Neuron (in vitro differentiated cells): Measurements from ENCODE around the gene MYT1.
"Not testable (repeated sequence)": the region's sequence is repeated elsewhere in the genome, so short reads cannot be mapped to it uniquely, and the experiment has no call there.

ENCODE experiments used
- H2AFZ ChIP-seq: one replicate; pipeline ENCODE4 v1.6.1; 2013; ENCODE audit warnings: low read depth, mild to moderate bottlenecking, inconsistent platforms, low read length, moderate library complexity
- H3K27me3 ChIP-seq: one replicate; pipeline ENCODE4 v1.6.1; 2013; ENCODE audit warnings: low read length; ENCODE audit not compliant: insufficient read depth
- H3K36me3 ChIP-seq: one replicate; pipeline ENCODE4 v1.6.1; 2013; ENCODE audit warnings: low read length; ENCODE audit not compliant: insufficient read depth
- H3K4me1 ChIP-seq: one replicate; pipeline ENCODE4 v1.6.1; 2013; ENCODE audit warnings: low read length; ENCODE audit not compliant: insufficient read depth
- H3K4me3 ChIP-seq: 2 replicates; pipeline ENCODE4 v1.5.1; 2013; ENCODE audit warnings: mild to moderate bottlenecking, low read length, moderate library complexity
- H3K9me3 ChIP-seq: one replicate; pipeline ENCODE4 v1.6.1; 2013; ENCODE audit warnings: low read length

Gene MYT1

DNA sequence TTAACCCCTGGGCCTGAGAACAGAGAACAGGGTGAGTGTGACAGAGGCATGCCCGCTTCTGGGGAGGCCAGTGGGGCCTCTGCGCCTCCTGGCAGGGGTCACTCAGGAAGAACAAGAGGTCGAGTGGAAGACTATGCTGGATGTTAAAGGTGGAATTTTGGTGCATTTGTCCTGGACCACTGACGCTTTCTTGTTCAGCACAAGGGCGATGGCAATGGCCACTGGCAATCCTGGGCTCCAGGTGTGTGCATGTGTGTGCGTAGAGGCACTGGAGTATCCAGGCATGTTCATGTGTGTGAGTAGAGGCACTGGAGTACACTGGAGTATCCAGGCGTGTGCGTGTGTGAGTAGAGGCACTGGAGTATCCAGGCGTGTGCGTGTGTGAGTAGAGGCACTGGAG is 33.4 kb upstream of the MYT1 start:
- Histone ChIP-seq H3K9me3 (no peaks in the 10 kb centered on the region), H3K4me1 (no peaks in the 10 kb centered on the region), H3K4me3 (no peak overlapping the region), H3K36me3 (no peaks in the 10 kb centered on the region), H3K27me3 (no peaks in the 10 kb centered on the region), H2AFZ (no peak overlapping the region)

DNA sequence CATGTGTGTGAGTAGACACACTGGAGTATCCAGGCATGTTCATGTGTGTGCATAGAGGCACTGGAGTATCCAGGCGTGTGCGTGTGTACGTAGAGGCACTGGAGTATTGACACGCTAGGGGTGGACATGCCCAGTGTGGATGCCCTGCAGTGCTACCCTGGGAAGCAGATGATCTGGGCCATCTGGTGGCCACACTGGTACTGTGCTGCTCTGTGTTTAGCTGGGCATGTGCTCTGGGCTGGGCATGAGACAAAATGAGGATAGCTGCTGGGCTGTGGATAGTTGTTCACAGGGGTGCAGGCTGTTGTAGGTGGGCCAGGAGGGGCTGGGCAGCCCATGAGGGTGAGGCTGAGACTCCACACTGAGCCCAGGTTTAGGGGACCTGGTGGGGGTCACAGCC is 32.8 kb upstream of the MYT1 start:
- H3K27me3 ChIP-seq, result no peaks in the 10 kb centered on the region
- H3K36me3 ChIP-seq, result no peaks in the 10 kb centered on the region
- H3K4me1 ChIP-seq, result no peaks in the 10 kb centered on the region
- H3K9me3 ChIP-seq, result no peaks in the 10 kb centered on the region
- no peak overlapping the region for H2AFZ ChIP-seq
- H3K4me3 ChIP-seq, result no peak overlapping the region

DNA sequence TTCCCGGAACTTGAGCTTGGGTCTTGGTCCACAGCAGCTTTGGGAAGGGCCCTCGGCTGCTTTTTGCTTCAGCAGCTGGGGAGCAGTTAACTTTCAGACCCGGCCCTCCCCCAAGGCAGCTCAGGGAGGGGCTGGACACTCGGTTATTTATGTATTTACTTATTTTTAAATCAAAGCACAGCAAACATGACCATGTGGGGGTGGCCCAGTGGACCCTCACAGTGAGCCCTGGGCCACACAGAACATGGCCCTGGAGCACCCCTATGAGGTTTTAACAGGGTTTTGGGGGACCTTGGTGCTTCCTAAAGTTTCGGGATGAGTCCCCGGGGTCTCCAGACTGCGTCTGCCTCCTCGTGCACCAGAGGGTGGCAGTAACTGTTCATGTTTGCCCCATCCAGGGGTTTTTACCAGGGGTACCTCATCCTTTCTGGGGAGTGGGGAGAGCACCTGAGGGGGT is 30.3 kb upstream of the MYT1 start:
- H3K9me3 ChIP-seq, result no peaks in the 10 kb centered on the region
- H3K4me1 ChIP-seq, result no peaks in the 10 kb centered on the region
- H3K4me3 ChIP-seq, result no peak overlapping the region
- no peak overlapping the region for H2AFZ ChIP-seq
- no peaks in the 10 kb centered on the region for H3K27me3 ChIP-seq
- no peaks in the 10 kb centered on the region for H3K36me3 ChIP-seq

DNA sequence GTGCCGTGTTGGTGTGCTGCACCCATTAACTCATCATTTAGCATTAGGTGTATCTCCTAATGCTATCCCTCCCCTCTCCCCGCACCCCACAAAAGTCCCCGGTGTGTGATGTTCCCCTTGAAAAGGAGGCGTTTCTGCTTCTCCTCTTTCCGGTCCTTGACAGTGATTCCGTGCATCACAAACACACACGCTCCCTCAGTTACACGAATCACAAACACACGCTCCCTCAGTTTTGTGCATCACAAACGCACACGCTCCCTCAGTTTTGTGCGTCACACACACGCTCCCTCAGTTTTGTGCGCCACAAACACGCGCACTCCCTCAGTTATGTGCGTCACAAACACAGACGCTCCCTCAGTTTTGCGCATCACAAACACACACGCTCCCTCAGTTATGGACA is 29.5 kb upstream of the MYT1 start:
- H3K4me1 ChIP-seq, H3K9me3 ChIP-seq: not testable (repeated sequence)

DNA sequence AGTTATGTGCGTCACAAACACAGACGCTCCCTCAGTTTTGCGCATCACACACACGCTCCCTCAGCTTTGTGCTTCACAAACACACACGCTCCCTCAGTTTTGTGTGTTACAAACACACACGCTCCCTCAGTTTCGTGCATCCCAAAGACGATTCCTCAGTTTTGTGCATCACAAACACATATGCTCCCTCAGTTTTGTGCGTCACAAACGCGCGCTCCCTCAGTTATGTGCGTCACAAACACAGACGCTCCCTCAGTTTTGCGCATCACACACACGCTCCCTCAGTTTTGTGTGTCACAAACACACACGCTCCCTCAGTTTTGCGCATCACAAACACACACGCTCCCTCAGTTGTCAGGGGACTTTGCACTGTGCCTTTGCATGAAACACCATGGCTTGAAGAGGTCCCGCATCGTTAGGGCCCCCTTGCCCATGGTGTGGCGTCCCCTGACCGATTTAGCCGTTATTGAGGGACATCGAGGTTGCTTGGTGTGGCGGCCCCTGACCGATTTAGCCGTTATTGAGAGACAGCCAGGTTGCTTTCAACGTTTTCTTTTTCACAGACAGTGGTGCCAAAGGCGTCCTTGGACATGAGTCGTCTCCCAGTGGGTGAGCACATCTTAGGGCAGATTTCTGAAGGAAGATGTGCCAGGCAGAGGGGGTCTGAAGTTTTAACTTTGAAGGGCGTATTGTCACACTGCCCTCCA is 28.1 kb upstream of the MYT1 start:
- no peaks in the 10 kb centered on the region for H3K36me3 ChIP-seq
- H3K4me3 ChIP-seq, result no peak overlapping the region
- H2AFZ ChIP-seq, result no peak overlapping the region
- no peaks in the 10 kb centered on the region for H3K27me3 ChIP-seq
- H3K4me1 ChIP-seq, result peaks cover 16% of the 10 kb centered on the region
- no peaks in the 10 kb centered on the region for H3K9me3 ChIP-seq

More for the DNA sequence above, 29.5 kb upstream of the MYT1 start:
- H3K27me3 ChIP-seq, H3K4me3 ChIP-seq, H3K36me3 ChIP-seq, H2AFZ ChIP-seq: not testable (repeated sequence)

DNA sequence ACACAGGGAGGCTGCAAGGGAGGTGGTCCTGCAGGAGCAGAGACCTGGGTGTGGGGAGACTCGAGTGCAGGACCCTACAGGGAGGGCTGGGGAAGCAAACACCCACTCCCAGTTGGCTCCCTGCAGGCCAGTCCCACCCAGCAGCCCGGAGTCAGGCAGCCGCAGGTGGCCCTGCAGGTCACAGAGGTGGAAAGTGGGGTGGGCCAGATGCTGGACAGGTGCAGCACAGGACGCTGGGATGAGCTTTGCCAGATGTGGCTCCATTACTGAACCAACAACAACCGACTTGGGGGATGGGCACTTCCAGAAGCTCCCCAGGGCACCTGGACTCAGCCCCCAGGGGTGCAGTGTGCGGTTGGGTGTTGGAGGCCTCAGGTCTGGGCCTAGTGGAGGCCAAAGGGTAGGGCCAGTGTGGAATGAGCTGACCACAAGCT is 26.6 kb upstream of the MYT1 start:
- H3K9me3 ChIP-seq, result no peaks in the 10 kb centered on the region
- no peak overlapping the region for H3K4me3 ChIP-seq
- no peaks in the 10 kb centered on the region for H3K36me3 ChIP-seq
- H3K27me3 ChIP-seq, result no peaks in the 10 kb centered on the region
- peaks cover 18% of the 10 kb centered on the region for H3K4me1 ChIP-seq
- H2AFZ ChIP-seq, result no peak overlapping the region

DNA sequence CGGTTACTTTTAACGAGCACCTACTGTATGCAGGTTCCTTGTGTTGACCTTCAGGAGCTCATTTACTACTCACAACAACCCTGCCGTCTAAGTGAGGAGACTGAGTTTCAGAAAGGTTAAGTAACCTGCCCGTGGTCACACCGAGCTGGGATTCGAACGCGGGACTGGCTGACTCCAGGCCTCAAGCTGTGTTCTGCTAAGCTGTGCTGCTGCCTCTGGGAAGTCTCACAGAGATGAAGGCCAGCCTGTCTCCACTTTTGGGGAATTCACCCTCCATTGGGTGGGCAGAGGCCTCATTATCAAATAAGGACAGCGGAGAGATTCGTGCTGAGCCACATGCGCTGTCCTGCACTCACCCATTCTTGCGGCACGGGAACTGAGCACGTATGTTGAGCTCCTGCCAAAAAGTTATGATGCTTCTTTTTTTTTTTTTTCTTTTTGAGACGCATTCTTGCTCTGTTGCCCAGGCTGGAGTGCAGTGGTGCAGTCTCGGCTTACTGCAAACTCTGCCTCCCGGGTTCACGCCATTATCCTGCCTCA is 25.9 kb upstream of the MYT1 start:
- Histone ChIP-seq H3K4me3 (no peak overlapping the region), H3K4me1 (peaks cover 18% of the 10 kb centered on the region), H3K27me3 (no peaks in the 10 kb centered on the region), H3K9me3 (no peaks in the 10 kb centered on the region), H2AFZ (no peak overlapping the region), H3K36me3 (no peaks in the 10 kb centered on the region)

DNA sequence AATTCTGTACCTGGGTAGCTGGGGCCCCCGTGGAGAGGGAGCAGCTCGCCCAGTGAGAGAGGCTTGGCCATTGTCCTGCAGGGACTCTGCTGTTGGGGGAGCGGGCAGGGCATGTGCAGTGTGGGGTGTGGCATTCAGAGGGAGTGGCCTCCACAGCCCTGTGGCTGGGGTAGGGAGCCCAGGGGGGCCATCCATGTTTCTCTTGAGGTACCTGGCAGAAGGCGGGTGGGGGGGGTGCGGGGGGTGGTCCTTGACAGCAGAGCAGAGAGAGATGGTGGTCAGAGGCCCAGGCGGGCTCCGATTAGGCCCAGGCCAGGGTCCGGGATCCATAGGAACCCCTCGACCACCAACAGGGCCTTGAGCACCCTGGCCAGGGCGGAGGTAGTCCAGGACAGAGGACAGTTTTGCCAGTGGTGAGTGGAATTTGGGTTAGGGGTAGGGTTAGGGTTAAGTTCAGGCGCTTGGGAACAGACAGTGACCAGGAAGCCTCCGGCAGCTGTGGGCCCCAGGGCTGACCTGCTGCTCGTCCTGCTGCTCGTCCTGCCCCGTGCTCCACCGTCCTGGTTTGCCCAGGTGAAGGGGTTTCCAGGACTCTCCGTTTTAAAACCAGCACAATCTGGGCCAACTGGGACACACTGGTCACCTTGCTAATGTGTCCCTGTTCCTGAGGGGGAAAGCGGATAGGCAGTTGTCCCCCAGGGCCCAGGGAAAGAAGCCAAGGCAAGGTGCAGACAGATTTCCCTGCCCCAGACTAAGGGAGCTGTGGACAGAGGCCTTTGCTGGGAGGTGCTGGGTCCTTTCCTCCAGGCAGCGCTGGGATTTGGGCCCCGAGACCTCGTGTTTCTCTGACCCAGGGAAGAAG is 24.8 kb upstream of the MYT1 start:
- Histone ChIP-seq H3K27me3 (no peaks in the 10 kb centered on the region), H3K9me3 (peaks cover 2% of the 10 kb centered on the region), H3K4me3 (no peak overlapping the region), H3K36me3 (no peaks in the 10 kb centered on the region), H3K4me1 (peaks cover 18% of the 10 kb centered on the region), H2AFZ (peak overlapping the region; percentile 46)

DNA sequence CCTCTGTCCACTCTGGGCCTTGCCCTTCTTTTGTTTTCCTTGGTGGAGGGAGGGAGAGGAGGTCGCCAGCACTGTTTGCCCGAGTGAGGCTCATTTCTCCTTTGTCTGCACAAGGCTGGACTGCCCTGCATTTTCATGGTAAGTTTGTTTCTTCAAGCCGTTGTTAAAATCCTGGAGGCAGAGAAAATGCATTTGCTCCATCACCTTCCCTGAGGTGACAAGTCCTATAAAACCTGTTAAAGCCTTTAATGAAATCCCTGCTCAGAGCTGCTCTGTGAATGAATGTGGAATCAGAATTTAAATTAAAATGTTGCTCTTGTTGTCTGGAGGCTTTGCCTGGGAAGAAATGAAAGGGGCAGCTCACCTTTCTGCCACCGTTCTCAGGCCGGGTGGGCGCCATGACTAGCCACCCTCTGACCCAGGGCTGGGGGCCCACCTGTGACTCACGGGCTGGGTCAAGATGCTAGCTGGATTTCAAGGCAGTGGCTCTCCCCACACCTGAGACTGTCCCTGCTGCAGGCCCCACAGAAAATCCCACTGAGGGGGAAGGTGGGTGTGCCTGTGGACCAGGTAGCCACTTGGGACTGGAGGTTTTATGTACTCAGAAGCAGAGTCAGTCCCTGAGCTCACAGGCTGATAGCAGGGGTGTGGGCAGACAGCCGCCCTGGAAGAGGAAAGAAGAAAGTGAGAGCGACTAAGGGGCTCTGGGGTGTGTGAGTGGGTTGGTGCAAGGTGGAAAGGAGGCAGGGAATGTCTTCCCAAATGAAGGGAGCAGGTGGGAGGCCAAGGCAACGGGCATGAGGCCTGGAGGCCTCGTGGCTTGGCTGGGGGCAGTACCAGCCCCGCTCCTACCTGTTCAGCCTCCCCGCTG is 24.0 kb upstream of the MYT1 start:
- H2AFZ ChIP-seq, result peak overlapping the region; percentile 46
- H3K36me3 ChIP-seq, result no peaks in the 10 kb centered on the region
- H3K4me1 ChIP-seq, result peaks cover 18% of the 10 kb centered on the region
- no peak overlapping the region for H3K4me3 ChIP-seq
- no peaks in the 10 kb centered on the region for H3K27me3 ChIP-seq
- H3K9me3 ChIP-seq, result peaks cover 4% of the 10 kb centered on the region

DNA sequence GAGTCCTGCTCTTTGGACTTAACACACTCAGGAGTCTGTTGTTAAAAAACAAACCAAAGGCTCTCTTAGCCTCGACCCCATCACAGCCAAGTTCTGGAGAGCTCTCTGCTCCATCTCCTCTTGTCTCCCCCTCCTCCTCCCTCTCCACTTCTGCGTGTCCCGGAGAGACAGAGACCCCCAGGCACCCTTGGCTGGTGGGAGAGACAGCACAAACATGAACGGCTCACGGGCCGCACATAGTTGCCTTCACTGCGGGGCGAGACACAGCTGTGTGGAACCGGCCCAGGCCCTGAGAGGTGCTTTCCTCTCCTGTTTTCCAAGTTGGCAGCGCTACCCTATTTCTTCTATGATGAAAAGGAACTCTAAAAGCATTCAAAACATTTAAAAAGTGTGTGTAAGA is 23.3 kb upstream of the MYT1 start:
- Histone ChIP-seq H3K9me3 (peaks cover 6% of the 10 kb centered on the region), H2AFZ (no peak overlapping the region), H3K27me3 (no peaks in the 10 kb centered on the region)

DNA sequence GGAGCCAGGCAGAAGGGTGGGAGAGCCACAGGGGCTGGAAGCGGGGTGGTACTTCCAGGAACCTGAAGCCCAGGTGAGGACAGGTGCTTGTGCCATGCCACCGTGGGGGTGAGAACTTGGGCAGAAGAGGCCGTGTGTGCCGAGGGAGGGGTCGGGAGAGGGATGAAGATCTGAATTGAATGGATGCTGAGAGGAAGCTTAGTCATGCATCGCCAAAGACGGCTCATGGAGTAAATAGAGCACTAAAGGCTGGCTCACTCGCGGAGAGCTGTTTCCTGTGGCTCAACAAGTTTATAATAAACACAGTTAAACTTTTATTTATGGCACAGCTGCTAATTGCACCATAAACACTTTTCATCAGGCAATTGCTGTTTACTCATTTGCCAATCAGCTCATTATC is 21.7 kb upstream of the MYT1 start:
- no peak overlapping the region for H3K4me3 ChIP-seq
- H3K27me3 ChIP-seq, result no peaks in the 10 kb centered on the region
- peaks cover 18% of the 10 kb centered on the region for H3K4me1 ChIP-seq
- H2AFZ ChIP-seq, result no peak overlapping the region
- no peaks in the 10 kb centered on the region for H3K36me3 ChIP-seq
- H3K9me3 ChIP-seq, result peaks cover 6% of the 10 kb centered on the region

More for the DNA sequence above, 23.3 kb upstream of the MYT1 start:
- Histone ChIP-seq H3K4me3 (no peak overlapping the region), H3K36me3 (no peaks in the 10 kb centered on the region), H3K4me1 (peaks cover 18% of the 10 kb centered on the region)

DNA sequence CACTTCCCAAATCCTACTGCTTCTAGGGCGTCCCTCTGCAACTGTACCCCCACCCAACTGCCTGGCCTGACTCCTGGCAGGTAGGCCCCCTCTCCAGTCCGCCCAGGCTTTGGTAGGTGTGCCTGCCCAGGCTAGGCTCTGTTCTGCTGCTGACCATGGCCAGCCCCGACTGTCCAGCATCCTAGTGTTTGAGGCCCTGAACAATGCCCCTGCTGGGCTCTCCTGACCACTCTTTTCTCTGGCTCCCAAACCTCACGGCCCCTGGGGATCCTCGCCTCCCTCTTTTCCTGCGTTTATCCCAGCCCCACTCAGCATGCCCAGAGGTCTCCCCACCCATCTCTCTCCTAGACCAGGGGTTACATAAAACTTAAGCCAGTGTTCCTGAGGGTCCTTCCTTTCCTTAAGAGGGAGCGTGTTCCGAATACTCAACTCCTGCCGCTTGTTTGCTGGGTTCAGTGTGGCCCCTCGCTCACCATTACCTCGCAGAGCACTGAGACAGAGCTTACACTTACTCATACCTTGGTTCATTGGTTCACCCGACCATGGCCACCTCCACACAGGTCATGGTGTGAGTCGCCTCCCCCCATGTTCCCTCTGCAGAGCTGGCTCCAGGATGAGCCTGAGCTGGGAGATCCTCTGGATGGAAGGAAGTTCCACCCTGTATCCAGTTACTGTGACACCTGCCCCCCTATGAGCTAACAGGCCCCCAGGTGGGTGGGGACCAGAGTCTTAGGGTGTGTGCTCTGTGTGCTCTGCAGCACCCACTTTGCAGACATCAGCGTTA is 21.0 kb upstream of the MYT1 start:
- Histone ChIP-seq H3K4me1 (peaks cover 18% of the 10 kb centered on the region), H2AFZ (no peak overlapping the region), H3K4me3 (no peak overlapping the region), H3K36me3 (no peaks in the 10 kb centered on the region), H3K27me3 (no peaks in the 10 kb centered on the region), H3K9me3 (peaks cover 6% of the 10 kb centered on the region)
